ENCODE data around the gene CFAP65.

DNA sequence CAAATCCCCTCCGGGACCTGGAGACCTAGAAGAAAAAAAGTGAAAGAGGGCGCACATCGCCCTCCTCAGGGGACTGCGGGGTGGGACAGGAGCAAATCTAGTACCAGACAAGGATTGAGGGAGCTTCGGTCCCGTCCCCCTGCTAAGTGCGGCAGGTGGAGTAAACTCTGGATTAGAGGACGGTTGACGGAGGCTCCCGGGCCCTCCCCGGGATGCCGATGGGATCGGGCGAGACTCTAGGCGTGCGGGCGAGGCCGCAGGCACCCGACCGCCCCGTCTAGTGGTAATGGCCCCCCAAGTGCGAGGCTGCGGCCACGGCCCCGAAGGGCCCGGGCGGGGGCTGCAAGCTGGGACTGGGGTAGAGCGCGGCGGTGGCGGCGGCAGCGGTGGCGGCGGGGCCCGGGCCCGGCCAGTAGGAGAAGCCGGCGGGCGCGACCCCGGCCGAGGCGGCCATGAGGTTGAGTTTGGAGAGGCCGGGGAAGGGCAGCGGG, 59.9 kb downstream of the CFAP65 start:
- TF ChIP-seq, protein P1, sequence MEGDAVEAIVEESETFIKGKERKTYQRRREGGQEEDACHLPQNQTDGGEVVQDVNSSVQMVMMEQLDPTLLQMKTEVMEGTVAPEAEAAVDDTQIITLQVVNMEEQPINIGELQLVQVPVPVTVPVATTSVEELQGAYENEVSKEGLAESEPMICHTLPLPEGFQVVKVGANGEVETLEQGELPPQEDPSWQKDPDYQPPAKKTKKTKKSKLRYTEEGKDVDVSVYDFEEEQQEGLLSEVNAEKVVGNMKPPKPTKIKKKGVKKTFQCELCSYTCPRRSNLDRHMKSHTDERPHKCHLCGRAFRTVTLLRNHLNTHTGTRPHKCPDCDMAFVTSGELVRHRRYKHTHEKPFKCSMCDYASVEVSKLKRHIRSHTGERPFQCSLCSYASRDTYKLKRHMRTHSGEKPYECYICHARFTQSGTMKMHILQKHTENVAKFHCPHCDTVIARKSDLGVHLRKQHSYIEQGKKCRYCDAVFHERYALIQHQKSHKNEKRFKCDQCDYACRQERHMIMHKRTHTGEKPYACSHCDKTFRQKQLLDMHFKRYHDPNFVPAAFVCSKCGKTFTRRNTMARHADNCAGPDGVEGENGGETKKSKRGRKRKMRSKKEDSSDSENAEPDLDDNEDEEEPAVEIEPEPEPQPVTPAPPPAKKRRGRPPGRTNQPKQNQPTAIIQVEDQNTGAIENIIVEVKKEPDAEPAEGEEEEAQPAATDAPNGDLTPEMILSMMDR (IDR thresholded peaks at IDR 0.05): no peak
- TF ChIP-seq POLR2A (IDR thresholded peaks at IDR 0.05; ENCODE audit: low read depth): no peak
- TF ChIP-seq POLR2AphosphoS5 (IDR thresholded peaks at IDR 0.05): no peak
